ENCODE data around the gene LIMA1. TPM values are rescaled to one million over a fixed set of nuclear protein-coding genes. Genes with fewer than 3 reads are reported as not detected.

Gene LIMA1
- total and polyA plus RNA-seq, 2 of the 4 experiments (the other 2 are of a cell fraction): 126 to 163 TPM

- Histone ChIP-seq H3K4me2 (ENCODE audit: low read depth, low read length) (peak overlapping the region; percentile 83), H3K79me1 (ENCODE audit: low read depth in 1 of 2, low read length in 2 of 2) (peaks cover 0 to 17% of the 10 kb centered on the region in 2 experiments; a peak in 2 of 4 replicates), H3K9me1 (ENCODE audit: insufficient read depth, low read length) (peaks cover 6% of the 10 kb centered on the region), H3K23ac (ENCODE audit: low read depth, low read length) (peak overlapping the region; percentile 98), H3K9me3 (ENCODE audit: control insufficient read depth, insufficient read depth, low read length) (no peaks in the 10 kb centered on the region), H2AFZ (replicated peaks; ENCODE audit: low read length, poor library complexity) (peak overlapping the region; percentile 11), H3K9ac (ENCODE audit: low read depth, low read length) (peak overlapping the region; percentile 100), H2BK15ac (ENCODE audit: low read depth, low read length) (peak overlapping the region; percentile 89), H4K5ac (ENCODE audit: low read depth, low read length) (peak overlapping the region; percentile 92), H2BK120ac (ENCODE audit: low read depth, low read length) (peak overlapping the region; percentile 94), H3K18ac (ENCODE audit: low read depth, low read length) (peak overlapping the region; percentile 100), H3K14ac (replicated peaks; ENCODE audit: low read depth, low read length) (peak overlapping the region; percentile 98), H2BK5ac (ENCODE audit: low read depth, low read length, poor library complexity, severe bottlenecking) (peak overlapping the region; percentile 98), H3K4ac (ENCODE audit: low read depth, low read length) (peak overlapping the region; percentile 97), H4K8ac (ENCODE audit: low read depth in 2 of 2, low read length in 2 of 2) (peak overlapping the region; percentile 78 to 95), H2BK20ac (ENCODE audit: low read depth, low read length) (peak overlapping the region; percentile 73), H3K56ac (ENCODE audit: extremely low read depth, insufficient read depth, low read length) (peak overlapping the region; percentile 98), H3K36me3 (ENCODE audit: control insufficient read depth, insufficient read depth, low read length) (peaks cover 15% of the 10 kb centered on the region), H4K91ac (ENCODE audit: insufficient read depth, low read depth, low read length) (peak overlapping the region; percentile 95), H3K4me1 (ENCODE audit: control insufficient read depth, insufficient read depth, low read length) (peaks cover 12% of the 10 kb centered on the region), H3K27me3 (ENCODE audit: control insufficient read depth, insufficient read depth, low read length) (no peaks in the 10 kb centered on the region), H2AK9ac (replicated peaks; ENCODE audit: low read depth, low read length, poor library complexity) (peak overlapping the region; percentile 94), H4K20me1 (ENCODE audit: insufficient read depth, low read length) (peaks cover 12% of the 10 kb centered on the region; the same call in 1 of the 2 replicates), H2AK5ac (ENCODE audit: low read depth, low read length) (peak overlapping the region; percentile 99), H3K27ac (ENCODE audit: insufficient read depth, low read length) (peak overlapping the region; percentile 100), H3K4me3 (ENCODE audit: insufficient read depth, low read depth, low read length) (peak overlapping the region; percentile 75)
- WGBS, 2 experiments (ENCODE audit: extremely low coverage in 2 of 2, insufficient read length in 1 of 2): no CpG with 5 or more reads among the region's 5 CpGs
- peak; percentile 92 for TF ChIP-seq POLR2A (IDR thresholded peaks at IDR 0.05; ENCODE audit: low read depth, low read length)
- peak; percentile 97 for TF ChIP-seq MXI1 (IDR thresholded peaks at IDR 0.05; ENCODE audit: borderline replicate concordance, low read depth, low read length)
- TF ChIP-seq RFX5 (IDR thresholded peaks at IDR 0.05; ENCODE audit: low read depth, low read length): no peak
- TF ChIP-seq MAZ (IDR thresholded peaks at IDR 0.05; ENCODE audit: borderline replicate concordance, low read depth, low read length): peak; percentile 42; the same call in 1 of the 2 replicates
- TF ChIP-seq, protein P1, sequence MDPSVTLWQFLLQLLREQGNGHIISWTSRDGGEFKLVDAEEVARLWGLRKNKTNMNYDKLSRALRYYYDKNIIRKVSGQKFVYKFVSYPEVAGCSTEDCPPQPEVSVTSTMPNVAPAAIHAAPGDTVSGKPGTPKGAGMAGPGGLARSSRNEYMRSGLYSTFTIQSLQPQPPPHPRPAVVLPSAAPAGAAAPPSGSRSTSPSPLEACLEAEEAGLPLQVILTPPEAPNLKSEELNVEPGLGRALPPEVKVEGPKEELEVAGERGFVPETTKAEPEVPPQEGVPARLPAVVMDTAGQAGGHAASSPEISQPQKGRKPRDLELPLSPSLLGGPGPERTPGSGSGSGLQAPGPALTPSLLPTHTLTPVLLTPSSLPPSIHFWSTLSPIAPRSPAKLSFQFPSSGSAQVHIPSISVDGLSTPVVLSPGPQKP (IDR thresholded peaks at IDR 0.05; ENCODE audit: borderline replicate concordance, low read depth, low read length): peak; percentile 97
- no peak for TF ChIP-seq CHD1 (IDR thresholded peaks at IDR 0.05; ENCODE audit: low read depth, low read length)
- TF ChIP-seq CEBPB (IDR thresholded peaks at IDR 0.05; ENCODE audit: low read depth, low read length): peak; percentile 37; the same call in 1 of the 2 replicates
- peak; percentile 58 for TF ChIP-seq RAD21 (IDR thresholded peaks at IDR 0.05; ENCODE audit: low read length)
- TF ChIP-seq SMC3 (IDR thresholded peaks at IDR 0.05; ENCODE audit: low read depth, low read length): peak; percentile 55
- no peak for TF ChIP-seq NFE2L2 (IDR thresholded peaks at IDR 0.05; ENCODE audit: low read depth, low read length)
- TF ChIP-seq CTCF (conservative IDR thresholded peaks at IDR 0.05; ENCODE audit: low read depth, low read length): peak; percentile 41
- DNase-seq (peak; percentile 95), ATAC-seq (ENCODE audit: low read depth) (peak; percentile 84)
- ChIA-PET CTCF (interaction anchor here (0.7 to 1.8 kb wide), 5 partner anchors 10 to 277 kb away, joined by 3 to 9 read pairs (median 3); no protein-coding TSS in a partner anchor), POLR2A (ENCODE audit: unreplicated experiment) (interaction anchor here (0.5 to 1.0 kb wide), 3 partner anchors 29 to 65 kb away, joined by 3 to 5 read pairs (median 3); partner anchors contain the start of gene LIMA1)
- intact Hi-C loops (cut with micrococcal nuclease) (loop anchor here (1.0 to 5.0 kb wide), 3 partner anchors 20 to 180 kb away; partner anchors contain the start of gene LARP4), in situ Hi-C loops (cut with MboI; ENCODE audit: low sequenced_read_pairs) (no loop called here), dilution Hi-C loops (cut with HindIII; ENCODE audit: low sequenced_read_pairs, unreplicated experiment) (no loop called here)
- BruUV-seq (replicated peaks): TSS peak; percentile 89
Observed at GRCh38 chr12:50222275-50222783, 61.0 kb downstream of the LIMA1 start.

Data from IMR-90 (cell line).